ENCODE measurements around the gene SURF1. TPM values are rescaled to one million over a fixed set of nuclear protein-coding genes. Genes with fewer than 3 reads are reported as not detected.
"Not testable (repeated sequence)": the region's sequence is repeated elsewhere in the genome, so short reads cannot be mapped to it uniquely, and the experiment has no call there.

Gene SURF1
- polyA plus RNA-seq, 3 donors, result 60.5 to 140 (median 98.4) TPM

DNA sequence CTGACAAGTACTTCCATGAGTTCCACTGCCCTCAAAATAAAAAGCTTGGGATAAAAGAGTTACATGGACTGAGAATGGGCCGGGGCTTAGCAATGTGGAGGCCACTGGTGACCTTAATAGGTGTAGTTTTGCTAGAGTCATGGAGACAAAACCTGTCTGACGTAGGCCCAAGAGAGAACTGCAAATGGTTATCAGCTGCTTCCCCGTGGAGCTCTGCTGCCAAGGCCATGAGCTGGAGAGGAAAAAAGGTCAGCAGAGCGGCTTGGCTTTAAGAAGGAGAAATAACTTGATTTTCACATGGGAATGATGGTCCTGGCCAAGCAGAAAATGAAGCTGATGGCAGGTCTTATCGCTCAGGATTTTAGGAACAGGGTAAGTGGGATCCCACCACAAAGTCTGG is 16.6 kb downstream of the SURF1 start:
- Histone ChIP-seq H3K27me3 (ENCODE audit: control insufficient read depth in 2 of 2, insufficient read depth in 2 of 2, low read length in 2 of 2) (no peaks in the 10 kb centered on the region), H3K79me2 (ENCODE audit: insufficient read depth, low read length) (peaks cover 25% of the 10 kb centered on the region), H3K27ac (ENCODE audit: low read depth in 1 of 2, low read length in 2 of 2) (peak overlapping the region; percentile 74 to 83), H3K4me3 (replicated peaks in 1 of 3; ENCODE audit: low read depth in 2 of 3, low read length in 3 of 3) (peak overlapping the region in 1 of 3 experiments; percentile 74), H3K4me2 (replicated peaks; ENCODE audit: extremely low read depth, low read length, poor library complexity, severe bottlenecking) (peak overlapping the region; percentile 83), H4K20me1 (ENCODE audit: insufficient read depth, low read length) (peaks cover 16% of the 10 kb centered on the region), H3K36me3 (replicated peaks in 1 of 2; ENCODE audit: control insufficient read depth in 1 of 2, insufficient read depth in 2 of 2, low read length in 2 of 2) (peaks cover 20 to 25% of the 10 kb centered on the region in 2 donors), H3K9me3 (replicated peaks in 1 of 2; ENCODE audit: control insufficient read depth in 1 of 2, insufficient read depth in 1 of 2, low read length in 2 of 2) (no peaks in the 10 kb centered on the region), H2AFZ (ENCODE audit: insufficient read depth, low read depth, low read length, poor library complexity, severe bottlenecking) (no peak overlapping the region), H3K4me1 (ENCODE audit: control insufficient read depth in 1 of 2, insufficient read depth in 2 of 2, low read length in 2 of 2) (peaks cover 60 to 72% of the 10 kb centered on the region in 2 donors), H3K9ac (ENCODE audit: insufficient read depth, low read length, poor library complexity, severe bottlenecking) (peak overlapping the region; percentile 54)
- 70% methylated on average over 4 of the region's 5 CpGs for WGBS (ENCODE audit: insufficient coverage)
- no peak for DNase-seq
- H3K27me3 Mint-ChIP-seq (ENCODE audit: low read depth in 3 of 3), result no peaks in the 10 kb centered on the region
- peak overlapping the region; percentile 87 to 93 (median 92) for H3K27ac Mint-ChIP-seq
- intact Hi-C loops (cut with micrococcal nuclease), result loop anchor here (5.0 to 10.0 kb wide), 5 partner anchors 78 to 688 kb away; partner anchors contain the start of genes BRD3OS (in 1 of the 2), GTF3C5 (in 1 of the 2), REXO4 (in 1 of the 2) and TSC1 (in 1 of the 2)
- peaks cover 37 to 69% of the 10 kb centered on the region in 2 donors for H3K36me3 Mint-ChIP-seq
- H3K4me1 Mint-ChIP-seq, result peaks cover 62% of the 10 kb centered on the region
- TF ChIP-seq, protein P1, sequence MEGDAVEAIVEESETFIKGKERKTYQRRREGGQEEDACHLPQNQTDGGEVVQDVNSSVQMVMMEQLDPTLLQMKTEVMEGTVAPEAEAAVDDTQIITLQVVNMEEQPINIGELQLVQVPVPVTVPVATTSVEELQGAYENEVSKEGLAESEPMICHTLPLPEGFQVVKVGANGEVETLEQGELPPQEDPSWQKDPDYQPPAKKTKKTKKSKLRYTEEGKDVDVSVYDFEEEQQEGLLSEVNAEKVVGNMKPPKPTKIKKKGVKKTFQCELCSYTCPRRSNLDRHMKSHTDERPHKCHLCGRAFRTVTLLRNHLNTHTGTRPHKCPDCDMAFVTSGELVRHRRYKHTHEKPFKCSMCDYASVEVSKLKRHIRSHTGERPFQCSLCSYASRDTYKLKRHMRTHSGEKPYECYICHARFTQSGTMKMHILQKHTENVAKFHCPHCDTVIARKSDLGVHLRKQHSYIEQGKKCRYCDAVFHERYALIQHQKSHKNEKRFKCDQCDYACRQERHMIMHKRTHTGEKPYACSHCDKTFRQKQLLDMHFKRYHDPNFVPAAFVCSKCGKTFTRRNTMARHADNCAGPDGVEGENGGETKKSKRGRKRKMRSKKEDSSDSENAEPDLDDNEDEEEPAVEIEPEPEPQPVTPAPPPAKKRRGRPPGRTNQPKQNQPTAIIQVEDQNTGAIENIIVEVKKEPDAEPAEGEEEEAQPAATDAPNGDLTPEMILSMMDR (IDR thresholded peaks at IDR 0.05), result no peak
- no peaks in the 10 kb centered on the region for H3K9me3 Mint-ChIP-seq
- H3K4me3 Mint-ChIP-seq, result peak overlapping the region; percentile 31 to 88

DNA sequence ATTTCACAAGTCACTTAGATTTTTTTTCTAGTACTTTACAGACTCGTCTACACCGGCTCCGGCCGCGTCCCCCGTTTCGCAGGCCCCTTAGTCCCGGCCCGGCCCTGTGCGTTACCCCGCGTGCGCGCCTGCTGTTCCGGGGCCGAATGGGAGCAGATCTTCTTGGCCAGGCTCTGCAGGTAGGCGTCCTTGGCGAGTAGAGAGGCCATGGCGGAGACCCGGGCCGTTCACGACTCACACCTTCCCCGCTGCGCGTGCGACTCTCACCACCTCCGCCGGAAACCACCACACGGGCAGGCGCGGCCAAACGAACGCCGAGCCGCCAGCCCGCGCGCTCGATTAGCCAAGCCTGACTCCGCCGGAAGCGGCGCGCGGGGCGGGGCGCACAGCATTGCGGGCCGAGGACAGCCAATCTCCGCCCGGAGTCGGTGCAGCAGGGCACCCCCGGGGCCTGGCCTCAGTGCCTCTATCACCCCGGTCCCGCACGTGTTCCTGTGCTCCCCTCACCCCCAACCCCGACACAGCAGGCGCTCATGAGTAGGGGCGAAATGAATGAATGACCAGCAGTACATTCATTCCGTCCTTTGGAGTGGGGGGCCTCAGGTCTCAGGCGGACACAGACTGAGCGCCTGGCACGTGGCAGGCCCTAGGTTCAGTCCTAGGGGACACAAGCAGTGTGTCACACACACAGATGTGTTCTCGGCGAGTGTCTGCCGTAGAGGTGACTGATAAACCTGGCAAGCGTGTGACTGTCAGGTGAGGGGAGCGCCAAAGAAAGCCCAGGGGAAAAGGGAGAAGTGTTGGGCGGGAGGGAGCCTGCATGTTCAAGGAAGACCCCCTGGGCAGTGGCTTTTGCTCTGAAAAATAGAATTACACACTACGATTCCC is 20.1 kb downstream of the SURF1 start, which contains the start of gene SURF6:
Gene SURF6, minus strand, starts transcription at position 265 of the 888 bp plus-strand sequence. Its CDS starts 56 bp downstream, at position 209.
- intact Hi-C loops (cut with micrococcal nuclease), result loop anchor here (2.0 to 10.0 kb wide), 5 partner anchors 41 to 691 kb away; partner anchors contain the start of genes BRD3OS (in 1 of the 2), REXO4 (in 1 of the 2), STKLD1 (in 1 of the 2) and SURF4 (in 1 of the 2)
- Histone ChIP-seq H3K4me2 (replicated peaks; ENCODE audit: extremely low read depth, low read length, poor library complexity, severe bottlenecking) (peak within 1 kb of the TSS; percentile 93), H3K9me3 (replicated peaks in 1 of 2; ENCODE audit: control insufficient read depth in 1 of 2, insufficient read depth in 1 of 2, low read length in 2 of 2) (no peaks in the 10 kb centered on the region), H3K79me2 (ENCODE audit: insufficient read depth, low read length) (peaks cover 29% of the 10 kb centered on the region), H3K36me3 (replicated peaks in 1 of 2; ENCODE audit: control insufficient read depth in 1 of 2, insufficient read depth in 2 of 2, low read length in 2 of 2) (peaks cover 32 to 36% of the 10 kb centered on the region in 2 donors), H3K9ac (ENCODE audit: insufficient read depth, low read length, poor library complexity, severe bottlenecking) (peak within 1 kb of the TSS; percentile 73), H3K27ac (ENCODE audit: low read depth in 1 of 2, low read length in 2 of 2) (peak within 1 kb of the TSS; percentile 64 to 90), H2AFZ (ENCODE audit: insufficient read depth, low read depth, low read length, poor library complexity, severe bottlenecking) (peak within 1 kb of the TSS; percentile 89), H3K4me1 (ENCODE audit: control insufficient read depth in 1 of 2, insufficient read depth in 2 of 2, low read length in 2 of 2) (peaks cover 46 to 64% of the 10 kb centered on the region in 2 donors), H3K4me3 (replicated peaks in 1 of 3; ENCODE audit: low read depth in 2 of 3, low read length in 3 of 3) (peak within 1 kb of the TSS; percentile 64 to 92 (median 89)), H4K20me1 (ENCODE audit: insufficient read depth, low read length) (peaks cover 35% of the 10 kb centered on the region), H3K27me3 (ENCODE audit: control insufficient read depth in 2 of 2, insufficient read depth in 2 of 2, low read length in 2 of 2) (no peaks in the 10 kb centered on the region)
- peaks cover 52 to 76% of the 10 kb centered on the region in 2 donors for H3K36me3 Mint-ChIP-seq
- no peaks in the 10 kb centered on the region for H3K27me3 Mint-ChIP-seq (ENCODE audit: low read depth in 3 of 3)
- 4% methylated on average over 59 of the region's 70 CpGs for WGBS (ENCODE audit: insufficient coverage)
- DNase-seq, result peak; percentile 80 to 87 (median 85)
- peak within 1 kb of the TSS; percentile 95 to 98 for H3K4me3 Mint-ChIP-seq
- peak within 1 kb of the TSS; percentile 87 to 95 (median 94) for H3K27ac Mint-ChIP-seq
- H3K4me1 Mint-ChIP-seq, result peaks cover 59% of the 10 kb centered on the region
- TF ChIP-seq, protein P1 (IDR thresholded peaks at IDR 0.05), result no peak
- H3K9me3 Mint-ChIP-seq, result no peaks in the 10 kb centered on the region

DNA sequence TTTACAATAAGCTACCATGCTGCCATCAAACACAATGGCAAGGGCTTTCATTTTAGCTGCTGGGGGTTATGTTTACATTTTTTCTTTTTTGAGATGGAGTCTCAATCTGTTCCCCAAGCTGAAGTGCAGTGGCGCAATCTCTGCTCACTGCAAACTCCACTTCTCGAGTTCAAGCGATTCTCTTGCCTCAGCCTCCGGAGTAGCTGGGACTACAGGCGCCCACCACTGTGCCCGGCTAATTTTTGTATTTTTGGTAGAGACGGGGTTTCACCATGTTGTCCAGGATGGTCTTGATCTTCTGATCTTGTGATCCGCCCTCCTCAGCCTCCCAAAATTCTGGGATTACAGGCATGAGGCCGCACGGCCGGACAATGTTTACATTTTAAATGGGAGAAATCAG is 21.4 kb downstream of the SURF1 start:
- H3K79me2 ChIP-seq (ENCODE audit: insufficient read depth, low read length), result peaks cover 25% of the 10 kb centered on the region
- Mint-ChIP-seq H3K36me3 (peaks cover 56 to 79% of the 10 kb centered on the region in 2 donors), H3K4me3 (peak overlapping the region; percentile 95 to 98), H3K4me1 (peaks cover 46% of the 10 kb centered on the region), H3K27ac (peak overlapping the region in 3 of 7 donors; percentile 33 to 95 (median 57))
- peaks cover 37 to 49% of the 10 kb centered on the region in 2 donors for H3K36me3 ChIP-seq (replicated peaks in 1 of 2; ENCODE audit: control insufficient read depth in 1 of 2, insufficient read depth in 2 of 2, low read length in 2 of 2)
- H3K9me3 ChIP-seq (replicated peaks in 1 of 2; ENCODE audit: control insufficient read depth in 1 of 2, insufficient read depth in 1 of 2, low read length in 2 of 2); DNase-seq; H2AFZ ChIP-seq (ENCODE audit: insufficient read depth, low read depth, low read length, poor library complexity, severe bottlenecking); H3K27ac ChIP-seq (ENCODE audit: low read depth in 1 of 2, low read length in 2 of 2); H3K27me3 Mint-ChIP-seq (ENCODE audit: low read depth in 3 of 3); H3K27me3 ChIP-seq (ENCODE audit: control insufficient read depth in 2 of 2, insufficient read depth in 2 of 2, low read length in 2 of 2); H3K9me3 Mint-ChIP-seq: not testable (repeated sequence)
- no CpG with 5 or more reads among the region's 11 CpGs for whole genome bisulfite sequencing (ENCODE audit: insufficient coverage)
- H4K20me1 ChIP-seq (ENCODE audit: insufficient read depth, low read length), result peaks cover 37% of the 10 kb centered on the region
- H3K4me1 ChIP-seq (ENCODE audit: control insufficient read depth in 1 of 2, insufficient read depth in 2 of 2, low read length in 2 of 2), result peaks cover 33 to 51% of the 10 kb centered on the region in 2 donors
- intact Hi-C loops (cut with micrococcal nuclease), result loop anchor here (5.0 to 10.0 kb wide), 4 partner anchors 82 to 692 kb away; partner anchors contain the start of genes BRD3OS (in 1 of the 2), REXO4 (in 1 of the 2) and TSC1 (in 1 of the 2)
- peak overlapping the region; percentile 73 for H3K9ac ChIP-seq (ENCODE audit: insufficient read depth, low read length, poor library complexity, severe bottlenecking)
- H3K4me3 ChIP-seq (replicated peaks in 1 of 3; ENCODE audit: low read depth in 2 of 3, low read length in 3 of 3), result peak overlapping the region in 1 of 3 experiments; percentile 92
- peak overlapping the region; percentile 93 for H3K4me2 ChIP-seq (replicated peaks; ENCODE audit: extremely low read depth, low read length, poor library complexity, severe bottlenecking)

Data from CD14-positive monocyte (primary cell).